HEK293T (cell line): ENCODE measurements around the gene DONSON.
A peak's percentile ranks its signal among the peaks of the same experiment; 100 is the strongest.

Experiments used
- CTCF ChIA-PET: fragments of 350-600 bp; formaldehyde crosslinking; extraction: SDS; loops from one replicate; lab custom pipeline; 2021; ENCODE audit warnings: antibody characterized with exemption, inconsistent platforms; lab: Yijun Ruan, JAX
- POLR2A ChIA-PET: fragments of 350-600 bp; formaldehyde crosslinking; extraction: SDS; loops from one replicate; lab custom pipeline; 2020; ENCODE audit warnings: antibody characterized with exemption, inconsistent platforms; lab: Yijun Ruan, JAX
- DNase-seq: peaks from one replicate; pipeline ENCODE4 v3.0.0; 2012; ENCODE audit warnings: mixed read lengths; ENCODE audit errors: extremely low spot score
- ARNT ChIP-seq: fragments of 450-650 bp; IDR thresholded peaks from 2 replicates; pipeline ENCODE4 v1.6.1; 2017; ENCODE audit warnings: mild to moderate bottlenecking
- BHLHE40 ChIP-seq: fragments of 450-650 bp; IDR thresholded peaks from 2 replicates; pipeline ENCODE4 v1.6.1; 2016; ENCODE audit warnings: mild to moderate bottlenecking, moderate library complexity, borderline replicate concordance
- CTBP1 ChIP-seq: fragments of 450-650 bp; IDR thresholded peaks from 2 replicates; pipeline ENCODE4 v1.6.1; 2016; ENCODE audit warnings: borderline replicate concordance
- ELF4 ChIP-seq: fragments of 450-650 bp; IDR thresholded peaks from 2 replicates; pipeline ENCODE4 v1.6.1; 2017; ENCODE audit warnings: antibody characterized with exemption
- FOXA1 ChIP-seq: fragments of 450-650 bp; IDR thresholded peaks from 2 replicates; pipeline ENCODE4 v1.6.1; 2016; ENCODE audit warnings: mild to moderate bottlenecking
- FOXK2 ChIP-seq: fragments of 450-650 bp; IDR thresholded peaks from 2 replicates; pipeline ENCODE4 v1.6.1; 2016; ENCODE audit warnings: mild to moderate bottlenecking
- FOXM1 ChIP-seq: fragments of 450-650 bp; IDR thresholded peaks from 2 replicates; pipeline ENCODE4 v1.6.1; 2017; ENCODE audit warnings: mild to moderate bottlenecking, borderline replicate concordance
- HDGF ChIP-seq: fragments of 450-650 bp; IDR thresholded peaks from 2 replicates; pipeline ENCODE4 v1.6.1; 2017; ENCODE audit warnings: antibody characterized with exemption, borderline replicate concordance
- L3MBTL2 ChIP-seq: fragments of 450-650 bp; conservative IDR thresholded peaks from 2 replicates; pipeline ENCODE4 v1.6.1; 2016; ENCODE audit warnings: mild to moderate bottlenecking
- LEF1 ChIP-seq: fragments of 450-650 bp; IDR thresholded peaks from 2 replicates; pipeline ENCODE4 v1.6.1; 2017; ENCODE audit warnings: mild to moderate bottlenecking, borderline replicate concordance
- NFRKB ChIP-seq: fragments of 450-650 bp; IDR thresholded peaks from 2 replicates; pipeline ENCODE4 v1.6.1; 2016; ENCODE audit warnings: mild to moderate bottlenecking, moderate library complexity
- SP1 ChIP-seq: fragments of 450-650 bp; IDR thresholded peaks from 2 replicates; pipeline ENCODE4 v1.6.1; 2017
- SUZ12 ChIP-seq: fragments of 450-650 bp; IDR thresholded peaks from 2 replicates; pipeline ENCODE4 v1.6.1; 2016; ENCODE audit warnings: mild to moderate bottlenecking
- TARDBP ChIP-seq: fragments of 450-650 bp; IDR thresholded peaks from 2 replicates; pipeline ENCODE4 v1.6.1; 2016
- ZNF384 ChIP-seq: fragments of 450-650 bp; IDR thresholded peaks from 2 replicates; pipeline ENCODE4 v1.6.1; 2016
- TF ChIP-seq, protein P1 (sequence below): fragments of 450-650 bp; IDR thresholded peaks from 2 replicates; pipeline ENCODE4 v1.6.1; 2016

DONSON gene

DNA sequence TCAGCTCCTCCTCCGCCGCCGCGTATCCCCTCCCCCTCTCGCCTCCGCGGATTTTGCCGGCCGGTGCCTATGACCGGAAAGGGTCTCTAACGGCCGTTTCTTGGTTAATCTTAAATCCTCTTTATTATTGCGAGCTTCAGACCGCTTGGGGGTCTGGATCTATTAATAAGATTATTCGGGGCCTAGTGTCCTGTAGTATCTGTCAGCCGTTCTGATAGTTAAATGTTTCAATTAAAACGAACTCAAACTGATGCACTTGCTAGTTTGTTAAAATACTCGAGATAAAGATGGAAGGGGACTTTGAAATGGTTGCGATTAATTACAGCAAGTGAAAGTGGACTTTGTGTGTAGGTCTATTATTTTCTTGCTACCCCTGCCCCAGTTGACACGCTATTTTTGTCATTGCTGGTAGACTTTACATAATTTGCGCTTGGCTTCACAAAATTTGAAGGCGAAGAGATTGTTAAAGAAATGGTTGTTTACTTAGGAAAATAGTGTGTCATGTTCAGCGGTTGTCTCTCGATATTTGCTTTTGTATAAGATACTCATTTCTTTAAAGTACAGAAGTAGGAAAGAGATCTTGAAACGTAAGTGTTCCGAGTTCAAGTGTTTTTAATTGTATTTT lies 44.9 kb downstream of the DONSON start:
- ChIA-PET POLR2A (interaction anchor here (0.9 to 2.0 kb wide), 6 partner anchors 8 to 63 kb away, joined by 3 to 7 read pairs (median 4); partner anchors contain the start of gene TMEM50B), CTCF (interaction anchor here (0.7 kb wide), 1 partner anchor 100 kb away, joined by 5 read pairs; no protein-coding TSS in a partner anchor)
- DNase-seq: no peak
- TF ChIP-seq ZNF384: no peak
- TF ChIP-seq SUZ12: no peak

- DNase-seq: peak; percentile 95
- CTCF ChIA-PET: interaction anchor here (0.6 to 0.7 kb wide), 2 partner anchors 99 to 148 kb away, joined by 3 to 5 read pairs; no protein-coding TSS in a partner anchor
- POLR2A ChIA-PET: interaction anchor here (0.9 to 2.1 kb wide), 8 partner anchors 9 to 63 kb away, joined by 3 to 9 read pairs (median 4); partner anchors contain the start of genes DONSON and TMEM50B
- TF ChIP-seq ELF4 (peak; percentile 57), HDGF (peak; percentile 79; the same call in 1 of the 2 replicates), FOXA1 (no peak), FOXK2 (no peak), CTBP1 (no peak), LEF1 (no peak), BHLHE40 (no peak), NFRKB (peak; percentile 82), L3MBTL2 (peak; percentile 76), TARDBP (no peak), SP1 (no peak), ZNF384 (no peak), SUZ12 (no peak), ARNT (no peak), FOXM1 (peak; percentile 73)
- TF ChIP-seq, protein P1, sequence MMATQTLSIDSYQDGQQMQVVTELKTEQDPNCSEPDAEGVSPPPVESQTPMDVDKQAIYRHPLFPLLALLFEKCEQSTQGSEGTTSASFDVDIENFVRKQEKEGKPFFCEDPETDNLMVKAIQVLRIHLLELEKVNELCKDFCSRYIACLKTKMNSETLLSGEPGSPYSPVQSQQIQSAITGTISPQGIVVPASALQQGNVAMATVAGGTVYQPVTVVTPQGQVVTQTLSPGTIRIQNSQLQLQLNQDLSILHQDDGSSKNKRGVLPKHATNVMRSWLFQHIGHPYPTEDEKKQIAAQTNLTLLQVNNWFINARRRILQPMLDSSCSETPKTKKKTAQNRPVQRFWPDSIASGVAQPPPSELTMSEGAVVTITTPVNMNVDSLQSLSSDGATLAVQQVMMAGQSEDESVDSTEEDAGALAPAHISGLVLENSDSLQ: peak; percentile 66
These were observed 45.6 kb downstream of the DONSON start, which contains the start of gene SON for GRCh38 chr21:33542640-33543504. SON (plus strand) TSS chr21:33543038; CDS start chr21:33543093, 55 bp downstream.

GRCh38 chr21:33541756-33542639 lies 46.5 kb downstream of the DONSON start, which contains the start of gene GART:
GART (minus strand) TSS chr21:33542117; CDS start chr21:33539315, 2,802 bp downstream.
- ChIA-PET POLR2A (interaction anchor here (0.6 to 2.1 kb wide), 5 partner anchors 10 to 709 kb away, joined by 4 to 9 read pairs (median 5); partner anchors contain the start of genes DONSON and TMEM50B), CTCF (interaction anchor here (0.6 kb wide), 1 partner anchor 149 kb away, joined by 3 read pairs; no protein-coding TSS in a partner anchor)
- peak; percentile 83 for DNase-seq
- TF ChIP-seq SUZ12 (no peak), L3MBTL2 (peak; percentile 76), ELF4 (peak; percentile 48), NFRKB (0 out of 2 replicates have a peak, but pooled peaks have one; percentile 31)

DNA sequence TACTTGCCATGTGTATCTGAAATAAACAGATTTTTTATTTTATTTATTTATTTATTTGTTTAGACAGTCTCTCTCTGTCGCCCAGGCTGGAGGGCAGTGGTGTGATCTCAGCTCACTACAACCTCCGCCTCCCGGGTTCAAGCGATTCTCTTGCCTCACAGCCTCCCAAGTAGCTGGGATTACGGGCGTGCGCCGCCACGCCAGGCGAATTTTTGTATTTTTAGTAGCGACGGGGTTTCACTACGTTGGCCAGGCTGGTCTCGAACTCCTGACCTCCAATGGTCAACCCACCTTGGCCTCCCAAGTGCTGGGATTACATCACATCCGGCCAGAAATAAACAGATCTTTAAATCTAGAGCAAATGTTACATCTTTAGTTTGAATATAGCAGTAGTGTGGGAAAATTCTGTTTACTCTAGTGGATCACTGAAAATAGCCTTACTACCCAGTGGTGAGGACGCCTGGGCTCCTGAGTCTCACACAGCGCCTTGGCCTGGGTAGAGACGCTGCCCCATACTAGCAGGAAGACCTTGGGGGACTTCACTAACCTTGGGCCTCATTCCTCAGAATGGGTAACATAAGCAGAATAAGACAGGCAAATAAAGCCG lies 47.3 kb downstream of the DONSON start:
- peak; percentile 24 for DNase-seq
- TF ChIP-seq BHLHE40 (no peak), TARDBP (no peak), FOXM1 (no peak), ELF4 (no peak), FOXK2 (no peak), NFRKB (no peak), HDGF (no peak), ZNF384 (no peak), SP1 (no peak), LEF1 (no peak), L3MBTL2 (no peak), FOXA1 (no peak), ARNT (no peak), SUZ12 (no peak)
- TF ChIP-seq, protein P1: no peak
- POLR2A ChIA-PET: interaction anchor here (0.6 to 2.1 kb wide), 5 partner anchors 11 to 708 kb away, joined by 3 to 9 read pairs (median 4); partner anchors contain the start of gene DONSON
- CTCF ChIA-PET: no interaction called here

- ChIA-PET POLR2A (interaction anchor here (0.8 to 2.1 kb wide), 2 partner anchors 16 to 48 kb away, joined by 3 to 9 read pairs; partner anchors contain the start of gene DONSON), CTCF (no interaction called here)
- no peak for DNase-seq
- no peak for TF ChIP-seq LEF1
These were observed 47.8 kb downstream of the DONSON start for GRCh38 chr21:33540711-33541104.

DNA sequence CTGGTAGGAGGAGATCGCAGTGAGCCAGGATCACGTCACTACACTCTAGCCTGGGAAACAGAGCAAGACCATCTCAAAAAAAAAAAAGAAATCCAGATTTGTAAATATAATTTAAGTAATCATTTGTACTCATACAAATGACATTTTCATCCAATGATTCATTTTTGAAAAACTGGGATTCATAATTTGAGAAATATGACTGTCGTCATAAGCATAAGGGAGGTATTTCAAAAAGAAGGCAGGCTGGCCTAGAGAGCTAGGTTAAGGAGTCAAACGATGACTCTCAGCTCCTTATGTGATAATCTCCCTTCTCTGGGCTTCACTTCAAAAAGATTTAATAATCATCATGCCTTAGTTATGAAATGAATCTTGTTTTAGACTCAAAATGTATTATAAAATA lies 48.9 kb downstream of the DONSON start:
- DNase-seq: no peak
- TF ChIP-seq BHLHE40 (no peak), ELF4 (no peak), ZNF384 (no peak), SUZ12 (no peak), SP1 (no peak), ARNT (no peak), LEF1 (no peak), FOXK2 (no peak), CTBP1 (no peak), FOXM1 (no peak), HDGF (no peak), FOXA1 (no peak), TARDBP (no peak), L3MBTL2 (no peak), NFRKB (no peak)
- TF ChIP-seq, protein P1: no peak
- POLR2A ChIA-PET: no interaction called here
- CTCF ChIA-PET: no interaction called here
